Esophagus muscularis mucosa (tissue), 4 donors: ENCODE data around the gene ANKFY1. TPM values are rescaled to one million over a fixed set of nuclear protein-coding genes. Genes with fewer than 3 reads are reported as not detected.
A peak's percentile ranks its signal among the peaks of the same experiment; 100 is the strongest.

Experiments used
- DNase-seq: peaks from one replicate; pipeline ENCODE4 v3.0.0-alpha.2; 2017; ENCODE audit errors: extremely low spot score
- H3K27ac ChIP-seq, 4 donors: fragments of 200-600 bp; sonication (generic); replicated peaks in 1 of 4; 1 replicate in 3 of 4; 2 replicates in 1 of 4; pipeline ENCODE4 v1.5.1; 2016 to 2019; ENCODE audit warnings: mild to moderate bottlenecking in 1 of 4
- H3K27me3 ChIP-seq, 4 donors: fragments of 200-600 bp; sonication (generic); one replicate each; pipeline versions ENCODE4 v1.5.1 to v1.6.0; 2016 to 2019
- H3K36me3 ChIP-seq, 4 donors: fragments of 200-600 bp; sonication (generic); one replicate each; pipeline ENCODE4 v1.5.1; 2016 to 2019
- H3K4me1 ChIP-seq, 4 donors: fragments of 200-600 bp; sonication (generic); one replicate each; pipeline ENCODE4 v1.5.1; 2016 to 2019
- H3K4me3 ChIP-seq, 4 donors: fragments of 200-600 bp; sonication (generic); 1 replicate in 2 of 4; 2 replicates in 2 of 4; pipeline ENCODE4 v1.5.1; 2016 to 2019; ENCODE audit warnings: mild to moderate bottlenecking in 4 of 4, moderate library complexity in 1 of 4
- H3K9me3 ChIP-seq, 4 donors: fragments of 200-600 bp; sonication (generic); 1 replicate in 3 of 4; 2 replicates in 1 of 4; pipeline ENCODE4 v1.5.1; 2016 to 2019
- EP300 ChIP-seq: sonication (generic); formaldehyde crosslinking; IDR thresholded peaks from one replicate; pipeline ENCODE4 v1.6.1; 2017; ENCODE audit warnings: antibody characterized with exemption
- POLR2A ChIP-seq: fragments of 450-650 bp; IDR thresholded peaks from one replicate; pipeline ENCODE4 v1.6.1; 2017; ENCODE audit warnings: antibody characterized with exemption, moderate library complexity, mild to moderate bottlenecking, low read depth
- POLR2AphosphoS5 ChIP-seq, 2 donors: sonication (generic); formaldehyde crosslinking; IDR thresholded peaks; one replicate each; pipeline ENCODE4 v1.6.1; 2017; ENCODE audit warnings: antibody characterized with exemption in 2 of 2
- WGBS: methylation state at CpG from one replicate; pipeline ENCODE4 v1.1.5; 2018; 5-methylcytosine and 5-hydroxymethylcytosine counted together
- intact Hi-C: fragments of 100-400 bp; cut with DNase I; formaldehyde crosslinking; loops from one replicate; pipeline ENCODE4 v1.15.1; 2023
- total RNA-seq, 4 donors: library from RNA; depleted of rRNA; stranded (reverse); fragments of >200 nt; gene quantifications; one replicate each; pipeline versions ENCODE4 v1.1.0 to v1.2.1, GENCODE V29; 2016
- TF ChIP-seq, protein P1 (sequence below), 3 experiments: fragments of 200-600 bp in 2 of 3; fragments of 450-650 bp in 1 of 3; sonication (generic) in 2 of 3; IDR thresholded peaks; one replicate each; pipeline ENCODE4 v1.5.1; 2017 to 2019; ENCODE audit warnings: antibody characterized with exemption in 3 of 3, mild to moderate bottlenecking in 2 of 3, moderate library complexity in 1 of 3

ANKFY1 gene
- total RNA-seq, 4 donors from 2014 or later = 28.2 to 41.0 (median 36.7) TPM

DNA sequence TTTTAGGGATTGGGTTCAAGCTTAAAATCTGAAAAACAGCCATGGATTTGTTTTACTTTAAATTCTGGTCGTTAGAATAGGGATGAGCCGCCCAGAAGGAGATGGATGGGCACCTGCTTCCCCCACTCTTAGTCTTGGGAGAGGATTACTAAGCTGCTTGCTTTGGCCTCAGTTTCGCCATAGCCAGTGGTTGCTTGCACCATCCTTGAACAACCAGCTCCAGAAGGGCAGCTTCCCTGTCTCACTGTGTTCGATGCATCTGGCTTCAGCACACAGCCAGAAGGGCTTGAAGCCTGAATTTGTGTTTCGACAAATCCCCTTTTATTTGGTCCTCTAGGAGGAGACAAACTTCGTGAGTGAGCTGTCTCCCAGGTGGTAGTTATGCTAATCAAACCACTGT lies 113.7 kb downstream of the ANKFY1 start:
- Histone ChIP-seq H3K36me3 (peaks cover 18 to 54% (median 41%) of the 10 kb centered on the region in 4 donors), H3K27me3 (no peaks in the 10 kb centered on the region), H3K4me3 (no peak overlapping the region), H3K9me3 (no peaks in the 10 kb centered on the region), H3K27ac (no peak overlapping the region), H3K4me1 (peaks cover 0 to 2% (median 0%) of the 10 kb centered on the region in 4 donors)
- TF ChIP-seq, protein P1, sequence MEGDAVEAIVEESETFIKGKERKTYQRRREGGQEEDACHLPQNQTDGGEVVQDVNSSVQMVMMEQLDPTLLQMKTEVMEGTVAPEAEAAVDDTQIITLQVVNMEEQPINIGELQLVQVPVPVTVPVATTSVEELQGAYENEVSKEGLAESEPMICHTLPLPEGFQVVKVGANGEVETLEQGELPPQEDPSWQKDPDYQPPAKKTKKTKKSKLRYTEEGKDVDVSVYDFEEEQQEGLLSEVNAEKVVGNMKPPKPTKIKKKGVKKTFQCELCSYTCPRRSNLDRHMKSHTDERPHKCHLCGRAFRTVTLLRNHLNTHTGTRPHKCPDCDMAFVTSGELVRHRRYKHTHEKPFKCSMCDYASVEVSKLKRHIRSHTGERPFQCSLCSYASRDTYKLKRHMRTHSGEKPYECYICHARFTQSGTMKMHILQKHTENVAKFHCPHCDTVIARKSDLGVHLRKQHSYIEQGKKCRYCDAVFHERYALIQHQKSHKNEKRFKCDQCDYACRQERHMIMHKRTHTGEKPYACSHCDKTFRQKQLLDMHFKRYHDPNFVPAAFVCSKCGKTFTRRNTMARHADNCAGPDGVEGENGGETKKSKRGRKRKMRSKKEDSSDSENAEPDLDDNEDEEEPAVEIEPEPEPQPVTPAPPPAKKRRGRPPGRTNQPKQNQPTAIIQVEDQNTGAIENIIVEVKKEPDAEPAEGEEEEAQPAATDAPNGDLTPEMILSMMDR (IDR thresholded peaks at IDR 0.05) = no peak
- DNase-seq = no peak
- 84% methylated on average over 6 of the region's 6 CpGs for WGBS
- intact Hi-C loops = no loop called here

DNA sequence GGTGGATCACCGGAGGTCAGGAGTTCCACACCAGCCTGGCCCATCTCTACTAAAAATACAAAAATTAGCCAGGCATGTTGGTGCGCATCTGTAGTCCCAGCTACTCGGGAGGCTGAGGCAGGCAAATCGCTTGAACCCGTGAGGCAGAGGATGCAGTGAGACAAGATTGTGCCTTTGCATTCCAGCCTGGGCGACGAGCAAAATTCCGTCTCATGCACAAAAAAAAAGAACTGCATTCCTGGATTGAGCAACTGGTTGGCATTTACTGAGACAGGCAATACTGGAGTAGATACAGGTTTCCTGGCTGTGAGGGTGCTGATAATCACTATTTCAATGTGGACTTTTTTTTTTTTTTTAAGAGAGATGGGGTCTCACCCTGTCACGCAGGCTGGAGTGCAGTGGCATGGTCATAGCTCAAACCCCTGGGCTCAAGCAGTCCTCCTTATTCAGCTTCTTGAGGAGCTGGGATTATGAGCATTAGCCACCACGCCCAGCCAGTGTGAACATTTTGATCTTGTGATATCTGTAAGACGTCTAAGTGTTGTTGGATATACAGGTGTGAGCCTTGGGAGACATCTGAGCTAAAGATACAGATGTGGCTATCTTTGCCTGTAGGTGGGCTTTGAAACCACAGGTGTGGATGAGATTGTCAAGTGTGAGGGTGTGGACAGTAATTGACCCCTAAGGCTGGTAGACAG lies 115.0 kb downstream of the ANKFY1 start:
- 94% methylated on average over 11 of the region's 11 CpGs for WGBS
- TF ChIP-seq POLR2A (no peak), POLR2AphosphoS5 (IDR thresholded peaks at IDR 0.05) (no peak), EP300 (no peak)
- TF ChIP-seq, protein P1 (IDR thresholded peaks at IDR 0.05) = no peak
- H3K4me1 ChIP-seq = peaks cover 7 to 13% (median 9%) of the 10 kb centered on the region in 4 donors

DNA sequence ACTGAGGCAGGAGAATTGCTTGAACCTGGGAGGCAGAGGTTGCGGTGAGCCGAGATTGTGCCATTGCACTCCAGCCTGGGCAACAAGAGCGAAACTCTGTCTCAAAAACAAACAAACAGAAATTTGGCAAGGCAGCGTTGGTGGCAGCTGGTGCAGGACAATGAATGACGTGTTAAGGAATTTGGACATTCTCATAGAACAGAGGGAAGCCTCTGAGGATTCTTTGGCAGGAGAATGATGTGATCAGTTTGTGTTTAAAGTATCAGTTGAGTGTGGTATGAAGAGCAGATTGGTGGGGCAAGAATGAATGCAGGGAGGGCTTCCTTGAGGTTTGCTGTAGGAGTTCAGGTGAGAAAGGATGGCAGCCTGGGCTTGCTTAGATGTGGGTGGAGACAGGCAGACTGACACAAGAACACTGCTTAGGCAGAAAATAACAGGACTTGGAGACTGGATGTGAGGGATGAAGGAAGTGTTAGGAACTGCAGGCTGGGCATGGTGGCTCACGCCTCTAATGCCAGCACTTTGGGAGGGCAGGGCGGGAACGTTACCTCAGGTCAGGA lies 115.9 kb downstream of the ANKFY1 start:
- Histone ChIP-seq H3K9me3 (no peaks in the 10 kb centered on the region), H3K4me3 (no peak overlapping the region), H3K36me3 (peaks cover 10 to 32% (median 25%) of the 10 kb centered on the region in 4 donors), H3K27me3 (no peaks in the 10 kb centered on the region), H3K4me1 (peaks cover 7 to 13% (median 9%) of the 10 kb centered on the region in 4 donors), H3K27ac (no peak overlapping the region)
- 81% methylated on average over 8 of the region's 8 CpGs for WGBS
- intact Hi-C loops = no loop called here
- TF ChIP-seq POLR2A (no peak), POLR2AphosphoS5 (IDR thresholded peaks at IDR 0.05) (no peak), EP300 (no peak)
- TF ChIP-seq, protein P1 (IDR thresholded peaks at IDR 0.05) = no peak
- no peak for DNase-seq

More for the DNA sequence above, 115.0 kb downstream of the ANKFY1 start:
- Histone ChIP-seq H3K27ac (no peak overlapping the region), H3K27me3 (no peaks in the 10 kb centered on the region), H3K4me3 (no peak overlapping the region), H3K36me3 (peaks cover 10 to 41% (median 32%) of the 10 kb centered on the region in 4 donors), H3K9me3 (no peaks in the 10 kb centered on the region)
- intact Hi-C loops = no loop called here
- no peak for DNase-seq

DNA sequence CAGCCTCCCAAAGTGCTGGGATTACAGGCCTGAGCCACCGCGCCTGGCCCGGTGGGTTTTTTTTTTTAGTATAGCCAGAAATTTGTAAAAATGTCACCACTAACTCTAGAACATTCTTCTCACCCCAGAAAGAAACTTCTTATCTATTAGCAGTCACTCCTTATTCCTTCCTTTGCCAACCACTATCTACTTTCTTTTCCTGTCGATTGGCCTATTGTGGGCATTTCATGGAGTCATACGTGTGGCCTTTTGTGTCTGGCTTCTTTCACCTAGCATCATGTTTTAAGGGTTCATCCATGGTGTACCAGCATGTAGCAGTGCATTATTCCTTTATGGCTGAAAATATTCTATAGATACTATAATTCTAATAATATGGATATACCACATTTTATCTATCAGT lies 117.1 kb downstream of the ANKFY1 start:
- no peaks in the 10 kb centered on the region for H3K9me3 ChIP-seq
- H3K36me3 ChIP-seq = peaks cover 9 to 20% (median 16%) of the 10 kb centered on the region in 4 donors
- H3K4me1 ChIP-seq = peaks cover 10 to 18% (median 16%) of the 10 kb centered on the region in 4 donors
- TF ChIP-seq POLR2A (no peak), EP300 (no peak), POLR2AphosphoS5 (IDR thresholded peaks at IDR 0.05) (no peak)
- TF ChIP-seq, protein P1 (IDR thresholded peaks at IDR 0.05) = no peak
- no peak overlapping the region for H3K4me3 ChIP-seq
- intact Hi-C loops = no loop called here
- peak overlapping the region in 1 of 4 donors; percentile 3 for H3K27ac ChIP-seq
- WGBS = 71% methylated on average over 5 of the region's 5 CpGs
- DNase-seq = no peak
- no peaks in the 10 kb centered on the region for H3K27me3 ChIP-seq
